KOPT-K1 (cell line): ENCODE results near the gene CABP5.

Source experiments
- H3K27ac ChIP-seq: fragments of 200-600 bp; sonication (generic); 2 replicates; pipeline ENCODE4 v1.5.1; 2016; ENCODE audit warnings: antibody characterized with exemption, mild to moderate bottlenecking, low read depth, low read length; ENCODE audit not compliant: poor library complexity, severe bottlenecking
- H3K36me3 ChIP-seq: fragments of 200-600 bp; sonication (generic); 2 replicates; pipeline ENCODE4 v1.5.1; 2017; ENCODE audit warnings: antibody characterized with exemption, mild to moderate bottlenecking, low read length, moderate library complexity; ENCODE audit not compliant: insufficient read depth
- H3K9me3 ChIP-seq: fragments of 200-600 bp; sonication (generic); 2 replicates; pipeline ENCODE4 v1.5.1; 2017; ENCODE audit warnings: antibody characterized with exemption, low read length, mild to moderate bottlenecking; ENCODE audit not compliant: insufficient read depth, poor library complexity, severe bottlenecking

CABP5 gene

GRCh38 chr19:48053076-48053475 is 9.2 kb upstream of the CABP5 start:
- Histone ChIP-seq H3K9me3 (no peaks in the 10 kb centered on the region), H3K27ac (no peak overlapping the region), H3K36me3 (no peaks in the 10 kb centered on the region)

DNA sequence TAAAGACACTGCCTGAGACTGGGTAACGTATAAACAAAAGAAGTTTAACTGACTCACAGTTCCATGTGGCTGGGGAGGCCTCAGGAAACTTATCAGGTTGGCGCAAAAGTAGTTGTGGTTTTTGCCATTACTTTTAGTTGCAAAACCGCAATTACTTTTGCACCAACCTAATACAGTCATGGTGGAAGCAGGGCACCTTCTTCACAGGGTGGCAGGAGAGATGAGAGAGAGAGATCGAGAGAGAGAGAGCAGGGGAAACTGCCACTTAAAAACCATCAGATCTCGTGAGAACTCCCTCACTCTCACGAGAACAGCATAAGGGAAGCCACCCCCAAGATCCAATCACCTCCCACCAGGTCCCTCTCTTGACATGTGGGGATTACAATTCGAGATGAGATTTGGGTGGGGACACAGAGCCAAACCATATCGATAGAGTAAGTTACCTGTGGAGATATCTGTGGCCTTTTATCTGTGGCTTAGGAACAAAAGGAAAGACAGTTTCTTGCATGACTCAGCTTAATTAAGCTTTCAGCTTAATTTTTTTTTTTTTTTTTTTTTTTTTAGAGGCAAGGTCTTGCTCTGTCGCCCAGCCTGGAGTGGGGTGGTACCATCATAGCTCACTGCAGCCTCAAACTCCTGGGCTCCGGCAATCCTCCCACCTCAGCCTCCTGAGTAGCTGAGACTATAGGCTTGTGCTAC is 7.6 kb upstream of the CABP5 start:
- Histone ChIP-seq H3K36me3 (no peaks in the 10 kb centered on the region), H3K27ac (no peak overlapping the region), H3K9me3 (no peaks in the 10 kb centered on the region)

DNA sequence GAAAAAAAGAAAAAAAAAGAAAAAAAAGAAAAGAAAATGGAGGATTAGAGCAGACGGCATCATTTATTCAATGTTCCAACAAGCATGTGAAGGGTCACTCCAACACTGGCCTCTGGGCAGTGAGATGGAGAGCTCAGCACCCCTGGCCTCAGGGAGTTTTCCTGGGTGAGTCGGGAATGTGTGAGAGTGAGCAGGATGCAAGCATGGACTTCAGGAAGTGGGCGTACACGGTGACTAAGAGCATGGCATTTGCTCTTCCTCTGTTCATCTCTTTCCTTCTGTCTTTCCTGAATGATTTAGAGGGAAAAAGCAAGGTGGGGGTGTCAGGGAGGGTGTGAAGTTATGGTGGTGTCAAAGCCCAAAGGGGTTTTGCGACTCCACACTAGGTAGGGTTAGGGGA is 682 bp upstream of the CABP5 start:
- Histone ChIP-seq H3K36me3 (no peaks in the 10 kb centered on the region), H3K27ac (no peak overlapping the region), H3K9me3 (no peaks in the 10 kb centered on the region)

DNA sequence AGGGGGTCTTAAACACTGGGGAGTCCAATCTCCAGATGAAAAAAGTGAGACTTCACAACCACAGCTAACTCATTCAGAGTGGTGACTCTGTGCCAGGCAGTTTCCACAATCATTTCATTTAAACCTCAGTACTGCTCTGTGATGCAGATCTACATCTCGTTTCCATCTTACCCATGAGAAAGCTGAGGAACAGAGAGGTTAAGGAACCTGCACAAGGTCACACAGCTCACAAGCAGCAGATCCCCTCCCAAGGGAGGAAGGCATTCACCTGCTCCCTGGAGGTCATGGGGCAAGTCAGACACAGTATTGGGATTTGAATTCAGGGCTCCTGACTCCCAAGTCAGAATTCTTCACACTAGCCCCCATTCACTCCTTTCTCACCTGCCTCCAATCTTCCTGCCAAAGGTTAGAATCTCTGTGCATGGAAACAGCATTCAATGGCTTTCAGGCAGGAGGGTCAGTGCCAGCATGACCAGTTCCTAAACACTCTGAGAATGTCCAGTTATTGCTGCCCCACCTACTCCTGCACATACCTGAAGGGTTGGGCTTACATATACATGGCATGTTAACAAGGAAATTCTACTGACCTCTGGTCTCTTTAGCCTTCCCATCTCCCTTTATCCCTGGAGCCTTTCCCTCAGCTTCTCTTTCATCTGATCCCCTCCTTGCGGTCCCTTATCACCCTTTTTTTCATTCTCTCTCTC is 1.9 kb downstream of the CABP5 start:
- Histone ChIP-seq H3K9me3 (peaks cover under 1% of the 10 kb centered on the region), H3K36me3 (no peaks in the 10 kb centered on the region), H3K27ac (no peak overlapping the region)

- no peak overlapping the region for H3K27ac ChIP-seq
- H3K9me3 ChIP-seq = peaks cover 8% of the 10 kb centered on the region
- H3K36me3 ChIP-seq = no peaks in the 10 kb centered on the region
Measured at GRCh38 chr19:48036765-48037164, 7.1 kb downstream of the CABP5 start.

DNA sequence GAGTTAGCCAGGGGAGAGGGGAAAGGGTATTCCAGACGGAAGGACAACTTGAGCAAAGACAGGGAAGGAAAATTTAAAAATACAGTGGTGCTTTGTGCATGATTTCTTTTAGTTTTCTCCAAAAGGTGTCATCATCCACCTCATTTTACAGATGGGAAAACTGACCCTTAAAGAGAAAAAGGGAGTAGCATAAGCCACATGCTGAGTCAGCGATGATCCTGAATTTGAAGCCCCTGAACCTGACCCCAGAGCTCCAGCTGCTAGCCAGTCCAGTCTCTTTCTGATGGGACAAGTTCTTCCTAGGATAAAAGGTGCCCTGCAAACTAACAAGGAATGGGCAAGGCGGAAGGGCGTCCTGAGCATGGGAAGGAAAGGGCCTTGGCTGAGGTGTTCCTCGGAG is 10.3 kb downstream of the CABP5 start:
- no peaks in the 10 kb centered on the region for H3K36me3 ChIP-seq
- H3K9me3 ChIP-seq = peaks cover 8% of the 10 kb centered on the region
- H3K27ac ChIP-seq = no peak overlapping the region

- H3K27ac ChIP-seq = no peak overlapping the region
- H3K36me3 ChIP-seq = no peaks in the 10 kb centered on the region
- H3K9me3 ChIP-seq = no peaks in the 10 kb centered on the region
Measured at GRCh38 chr19:48030073-48030472, 13.8 kb downstream of the CABP5 start.

- no peaks in the 10 kb centered on the region for H3K36me3 ChIP-seq
- no peak overlapping the region for H3K27ac ChIP-seq
- H3K9me3 ChIP-seq = no peaks in the 10 kb centered on the region
Measured at GRCh38 chr19:48029431-48029830, 14.4 kb downstream of the CABP5 start.

- Histone ChIP-seq H3K36me3 (no peaks in the 10 kb centered on the region), H3K9me3 (no peaks in the 10 kb centered on the region), H3K27ac (no peak overlapping the region)
Measured at GRCh38 chr19:48025480-48025879, 18.4 kb downstream of the CABP5 start.

DNA sequence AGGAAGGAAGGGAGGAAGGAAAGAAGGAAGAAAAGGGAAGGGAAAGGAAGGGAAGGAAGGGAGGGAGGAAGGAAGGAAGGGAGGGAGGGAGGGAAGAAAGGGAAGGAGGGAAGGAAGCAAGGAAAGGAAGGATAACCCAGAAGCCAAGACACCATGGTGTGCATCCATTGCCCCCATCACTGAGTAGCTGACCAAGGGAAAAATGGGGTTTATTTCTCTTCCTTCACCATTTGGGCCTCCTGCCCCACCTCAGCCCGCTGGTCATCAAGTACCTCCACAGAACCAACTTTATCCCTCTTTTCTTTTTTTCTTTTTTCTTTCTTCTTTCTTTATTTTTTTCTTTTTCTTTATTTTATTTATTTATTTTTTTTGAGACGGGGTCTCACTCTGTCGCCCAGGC is 20.4 kb downstream of the CABP5 start:
- Histone ChIP-seq H3K36me3 (no peaks in the 10 kb centered on the region), H3K27ac (no peak overlapping the region), H3K9me3 (no peaks in the 10 kb centered on the region)

DNA sequence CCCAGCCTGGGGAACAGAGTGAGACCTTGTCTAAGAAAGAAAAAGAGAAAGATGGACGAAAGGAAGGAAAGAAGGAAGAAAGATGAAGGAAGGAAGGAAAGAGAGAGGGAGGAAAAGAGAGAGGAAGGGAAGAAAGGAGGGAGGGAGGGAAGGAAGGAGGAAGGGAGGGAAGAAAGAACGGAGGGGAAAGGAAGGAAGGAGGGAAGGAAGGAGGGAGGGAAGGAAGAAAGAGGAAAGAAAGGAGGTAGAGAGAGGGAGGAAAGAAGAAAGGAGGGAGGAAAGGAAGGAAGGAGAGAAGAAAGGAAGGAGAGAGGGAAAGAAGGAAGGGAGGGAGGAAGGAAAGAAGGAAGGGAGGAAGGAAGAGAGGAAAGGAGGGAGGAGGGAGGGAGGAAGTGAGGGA is 20.9 kb downstream of the CABP5 start:
- H3K36me3 ChIP-seq = no peaks in the 10 kb centered on the region
- H3K27ac ChIP-seq = no peak overlapping the region
- no peaks in the 10 kb centered on the region for H3K9me3 ChIP-seq

- H3K27ac ChIP-seq = no peak overlapping the region
- no peaks in the 10 kb centered on the region for H3K36me3 ChIP-seq
- H3K9me3 ChIP-seq = no peaks in the 10 kb centered on the region
Measured at GRCh38 chr19:48020686-48021085, 23.2 kb downstream of the CABP5 start.

GRCh38 chr19:48010932-48011758 is 32.7 kb downstream of the CABP5 start:
- Histone ChIP-seq H3K9me3 (peaks cover 9% of the 10 kb centered on the region), H3K36me3 (no peaks in the 10 kb centered on the region), H3K27ac (no peak overlapping the region)

- Histone ChIP-seq H3K27ac (no peak overlapping the region), H3K9me3 (peaks cover 9% of the 10 kb centered on the region), H3K36me3 (no peaks in the 10 kb centered on the region)
Measured at GRCh38 chr19:48006762-48007161, 37.1 kb downstream of the CABP5 start.

- Histone ChIP-seq H3K9me3 (peaks cover 9% of the 10 kb centered on the region), H3K27ac (no peak overlapping the region), H3K36me3 (no peaks in the 10 kb centered on the region)
Measured at GRCh38 chr19:48004236-48004635, 39.6 kb downstream of the CABP5 start.
